Activated CD4-positive, alpha-beta T cell treated with anti-CD3 and anti-CD28 coated beads, Interleukin-2, amount 10 ng/mL, durations not matched to agents 7 days and 5 days (primary cell): ENCODE measurements around the gene SERPINA4. TPM values are rescaled to one million over a fixed set of nuclear protein-coding genes. Genes with fewer than 3 reads are reported as not detected.

ENCODE experiments used
- CTCF ChIA-PET: fragments of 350-600 bp; sonication (Branson Sonifier 250); formaldehyde crosslinking; loops from one replicate; lab custom pipeline; 2021; ENCODE audit warnings: antibody characterized with exemption; lab: Charles Lee
- POLR2A ChIA-PET: fragments of 350-600 bp; sonication (Branson Sonifier 250); formaldehyde crosslinking; loops from one replicate; lab custom pipeline; 2021; ENCODE audit warnings: antibody characterized with exemption; lab: Charles Lee
- DNase-seq: peaks from one replicate; pipeline ENCODE4 v3.0.0-alpha.2; 2020
- H3K27ac Mint-ChIP-seq: one replicate; pipeline ENCODE4 v1.8.0; 2021; ENCODE audit warnings: mild to moderate bottlenecking, moderate library complexity, mixed read lengths
- H3K27me3 Mint-ChIP-seq: one replicate; pipeline ENCODE4 v1.8.0; 2021; ENCODE audit warnings: mixed read lengths
- H3K36me3 Mint-ChIP-seq: one replicate; pipeline ENCODE4 v1.8.0; 2021; ENCODE audit warnings: low read depth, mixed read lengths
- H3K4me1 Mint-ChIP-seq: one replicate; pipeline ENCODE4 v1.8.0; 2021; ENCODE audit warnings: mixed read lengths
- H3K4me3 Mint-ChIP-seq: one replicate; pipeline ENCODE4 v1.8.0; 2021; ENCODE audit warnings: mild to moderate bottlenecking, moderate library complexity, mixed read lengths
- H3K9me3 Mint-ChIP-seq: one replicate; pipeline ENCODE4 v1.8.0; 2021; ENCODE audit warnings: mixed read lengths
- total RNA-seq, 2 experiments: library from RNA; stranded (reverse); gene quantifications; one replicate each; pipeline ENCODE4 v1.2.3, GENCODE V29; 2021

The SERPINA4 gene
- total RNA-seq, 2 experiments from 2014 or later, result not detected

GRCh38 chr14:94535506-94535905 lies 25.7 kb upstream of the SERPINA4 start:
- Mint-ChIP-seq H3K36me3 (no peaks in the 10 kb centered on the region), H3K9me3 (no peaks in the 10 kb centered on the region), H3K4me3 (no peak overlapping the region), H3K4me1 (no peaks in the 10 kb centered on the region), H3K27ac (no peak overlapping the region), H3K27me3 (peaks cover 15% of the 10 kb centered on the region)
- ChIA-PET POLR2A (no interaction called here), CTCF (no interaction called here)
- DNase-seq, result no peak

GRCh38 chr14:94536836-94537235 lies 24.4 kb upstream of the SERPINA4 start:
- POLR2A ChIA-PET, result no interaction called here
- H3K27me3 Mint-ChIP-seq, result peaks cover 15% of the 10 kb centered on the region
- H3K4me1 Mint-ChIP-seq, result no peaks in the 10 kb centered on the region
- no peak for DNase-seq
- H3K4me3 Mint-ChIP-seq, result no peak overlapping the region
- no peak overlapping the region for H3K27ac Mint-ChIP-seq
- H3K36me3 Mint-ChIP-seq, result no peaks in the 10 kb centered on the region
- CTCF ChIA-PET, result no interaction called here
- no peaks in the 10 kb centered on the region for H3K9me3 Mint-ChIP-seq

- POLR2A ChIA-PET, result no interaction called here
- Mint-ChIP-seq H3K4me1 (no peaks in the 10 kb centered on the region), H3K27me3 (peaks cover 13% of the 10 kb centered on the region), H3K9me3 (no peaks in the 10 kb centered on the region), H3K36me3 (no peaks in the 10 kb centered on the region), H3K27ac (no peak overlapping the region), H3K4me3 (no peak overlapping the region)
- no peak for DNase-seq
- CTCF ChIA-PET, result no interaction called here
These were observed 23.0 kb upstream of the SERPINA4 start for GRCh38 chr14:94538070-94538740.

GRCh38 chr14:94539181-94539580 lies 22.1 kb upstream of the SERPINA4 start:
- ChIA-PET POLR2A (no interaction called here), CTCF (no interaction called here)
- peaks cover 8% of the 10 kb centered on the region for H3K27me3 Mint-ChIP-seq
- no peak overlapping the region for H3K27ac Mint-ChIP-seq
- no peak overlapping the region for H3K4me3 Mint-ChIP-seq
- DNase-seq, result no peak
- no peaks in the 10 kb centered on the region for H3K36me3 Mint-ChIP-seq
- no peaks in the 10 kb centered on the region for H3K4me1 Mint-ChIP-seq
- no peaks in the 10 kb centered on the region for H3K9me3 Mint-ChIP-seq

GRCh38 chr14:94540031-94540794 lies 21.0 kb upstream of the SERPINA4 start:
- ChIA-PET CTCF (interaction anchor here (1.4 to 1.6 kb wide), 2 partner anchors 9 to 21 kb away, joined by 3 to 4 read pairs; partner anchors contain the start of gene SERPINA4), POLR2A (no interaction called here)
- no peak for DNase-seq
- Mint-ChIP-seq H3K4me1 (no peaks in the 10 kb centered on the region), H3K36me3 (no peaks in the 10 kb centered on the region), H3K27me3 (peaks cover 8% of the 10 kb centered on the region), H3K27ac (no peak overlapping the region), H3K4me3 (no peak overlapping the region), H3K9me3 (no peaks in the 10 kb centered on the region)

- Mint-ChIP-seq H3K4me1 (no peaks in the 10 kb centered on the region), H3K36me3 (no peaks in the 10 kb centered on the region), H3K27me3 (peaks cover 8% of the 10 kb centered on the region), H3K9me3 (no peaks in the 10 kb centered on the region), H3K27ac (no peak overlapping the region), H3K4me3 (no peak overlapping the region)
- ChIA-PET POLR2A (no interaction called here), CTCF (interaction anchor here (1.4 to 1.6 kb wide), 2 partner anchors 8 to 20 kb away, joined by 3 to 4 read pairs; partner anchors contain the start of gene SERPINA4)
- DNase-seq, result no peak
These were observed 19.8 kb upstream of the SERPINA4 start for GRCh38 chr14:94541234-94541975.

- CTCF ChIA-PET, result no interaction called here
- no peaks in the 10 kb centered on the region for H3K4me1 Mint-ChIP-seq
- no peak for DNase-seq
- H3K27me3 Mint-ChIP-seq, result peaks cover 8% of the 10 kb centered on the region
- H3K36me3 Mint-ChIP-seq, result no peaks in the 10 kb centered on the region
- H3K27ac Mint-ChIP-seq, result no peak overlapping the region
- POLR2A ChIA-PET, result no interaction called here
- H3K4me3 Mint-ChIP-seq, result no peak overlapping the region
- no peaks in the 10 kb centered on the region for H3K9me3 Mint-ChIP-seq
These were observed 19.0 kb upstream of the SERPINA4 start for GRCh38 chr14:94542111-94542810.

- no peaks in the 10 kb centered on the region for H3K9me3 Mint-ChIP-seq
- no peak for DNase-seq
- H3K36me3 Mint-ChIP-seq, result no peaks in the 10 kb centered on the region
- H3K27me3 Mint-ChIP-seq, result peaks cover 7% of the 10 kb centered on the region
- no peak overlapping the region for H3K4me3 Mint-ChIP-seq
- POLR2A ChIA-PET, result no interaction called here
- CTCF ChIA-PET, result no interaction called here
- no peaks in the 10 kb centered on the region for H3K4me1 Mint-ChIP-seq
- H3K27ac Mint-ChIP-seq, result no peak overlapping the region
These were observed 18.3 kb upstream of the SERPINA4 start for GRCh38 chr14:94542811-94543440.

GRCh38 chr14:94543449-94544124 lies 17.7 kb upstream of the SERPINA4 start:
- no peaks in the 10 kb centered on the region for H3K9me3 Mint-ChIP-seq
- no peaks in the 10 kb centered on the region for H3K4me1 Mint-ChIP-seq
- no peak for DNase-seq
- no peak overlapping the region for H3K27ac Mint-ChIP-seq
- H3K36me3 Mint-ChIP-seq, result no peaks in the 10 kb centered on the region
- POLR2A ChIA-PET, result no interaction called here
- H3K27me3 Mint-ChIP-seq, result peaks cover 4% of the 10 kb centered on the region
- H3K4me3 Mint-ChIP-seq, result no peak overlapping the region
- CTCF ChIA-PET, result no interaction called here

GRCh38 chr14:94544726-94545125 lies 16.5 kb upstream of the SERPINA4 start:
- DNase-seq, result no peak
- Mint-ChIP-seq H3K4me1 (no peaks in the 10 kb centered on the region), H3K4me3 (no peak overlapping the region), H3K27me3 (peaks cover 3% of the 10 kb centered on the region), H3K27ac (no peak overlapping the region), H3K36me3 (no peaks in the 10 kb centered on the region), H3K9me3 (no peaks in the 10 kb centered on the region)
- ChIA-PET POLR2A (no interaction called here), CTCF (no interaction called here)

- H3K27me3 Mint-ChIP-seq, result no peaks in the 10 kb centered on the region
- no peaks in the 10 kb centered on the region for H3K4me1 Mint-ChIP-seq
- ChIA-PET POLR2A (no interaction called here), CTCF (no interaction called here)
- H3K4me3 Mint-ChIP-seq, result no peak overlapping the region
- H3K9me3 Mint-ChIP-seq, result no peaks in the 10 kb centered on the region
- no peaks in the 10 kb centered on the region for H3K36me3 Mint-ChIP-seq
- DNase-seq, result no peak
- H3K27ac Mint-ChIP-seq, result no peak overlapping the region
These were observed 16.0 kb upstream of the SERPINA4 start for GRCh38 chr14:94545131-94545841.
